ENCODE data around the gene TSPYL2.
A peak's percentile ranks its signal among the peaks of the same experiment; 100 is the strongest.

TSPYL2 gene

GRCh38 chrX:53081925-53082772 is at the start of gene TSPYL2:
Gene TSPYL2, plus strand, starts transcription at chrX:53082367. Its CDS starts 132 bp downstream, at chrX:53082499.
- peak within 1 kb of the TSS; percentile 61 for H3K4me3 ChIP-seq (ENCODE audit: low read length)
- peak; percentile 92 for DNase-seq (ENCODE audit: low read depth)

GRCh38 chrX:53036149-53036548 is 46.0 kb upstream of the TSPYL2 start:
- no peak for DNase-seq (ENCODE audit: low read depth)
- TF ChIP-seq, protein P1, sequence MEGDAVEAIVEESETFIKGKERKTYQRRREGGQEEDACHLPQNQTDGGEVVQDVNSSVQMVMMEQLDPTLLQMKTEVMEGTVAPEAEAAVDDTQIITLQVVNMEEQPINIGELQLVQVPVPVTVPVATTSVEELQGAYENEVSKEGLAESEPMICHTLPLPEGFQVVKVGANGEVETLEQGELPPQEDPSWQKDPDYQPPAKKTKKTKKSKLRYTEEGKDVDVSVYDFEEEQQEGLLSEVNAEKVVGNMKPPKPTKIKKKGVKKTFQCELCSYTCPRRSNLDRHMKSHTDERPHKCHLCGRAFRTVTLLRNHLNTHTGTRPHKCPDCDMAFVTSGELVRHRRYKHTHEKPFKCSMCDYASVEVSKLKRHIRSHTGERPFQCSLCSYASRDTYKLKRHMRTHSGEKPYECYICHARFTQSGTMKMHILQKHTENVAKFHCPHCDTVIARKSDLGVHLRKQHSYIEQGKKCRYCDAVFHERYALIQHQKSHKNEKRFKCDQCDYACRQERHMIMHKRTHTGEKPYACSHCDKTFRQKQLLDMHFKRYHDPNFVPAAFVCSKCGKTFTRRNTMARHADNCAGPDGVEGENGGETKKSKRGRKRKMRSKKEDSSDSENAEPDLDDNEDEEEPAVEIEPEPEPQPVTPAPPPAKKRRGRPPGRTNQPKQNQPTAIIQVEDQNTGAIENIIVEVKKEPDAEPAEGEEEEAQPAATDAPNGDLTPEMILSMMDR (IDR thresholded peaks at IDR 0.05; ENCODE audit: insufficient read depth, low read depth, low read length, missing control alignments): no peak
- H3K4me3 ChIP-seq (ENCODE audit: low read length): no peak overlapping the region

More at GRCh38 chrX:53081925-53082772, at the start of gene TSPYL2:
- TF ChIP-seq, protein P1 (IDR thresholded peaks at IDR 0.05; ENCODE audit: insufficient read depth, low read depth, low read length, missing control alignments): no peak

DNA sequence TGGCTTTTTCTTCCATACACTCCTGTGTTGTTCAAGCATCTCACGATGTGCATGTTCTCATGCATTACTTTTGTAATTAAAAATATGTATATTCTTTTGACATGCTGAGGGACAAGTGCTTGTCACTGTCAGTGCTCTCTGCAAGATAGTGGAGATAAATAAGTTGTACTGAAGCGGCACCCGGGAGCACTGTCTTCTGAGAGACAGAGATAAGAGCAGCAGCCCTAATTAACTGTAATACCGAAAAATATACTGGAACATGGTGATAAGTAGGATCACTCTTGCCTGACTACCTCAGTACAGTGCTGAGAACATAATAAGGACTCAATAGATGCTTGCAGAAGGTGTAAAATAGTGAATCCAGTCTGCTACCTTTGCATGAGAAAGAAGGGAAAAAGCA is 42.9 kb upstream of the TSPYL2 start:
- H3K4me3 ChIP-seq (ENCODE audit: low read length): no peak overlapping the region
- no peak for DNase-seq (ENCODE audit: low read depth)
- TF ChIP-seq, protein P1 (IDR thresholded peaks at IDR 0.05; ENCODE audit: insufficient read depth, low read depth, low read length, missing control alignments): no peak

GRCh38 chrX:53044995-53045394 is 37.2 kb upstream of the TSPYL2 start:
- TF ChIP-seq, protein P1 (IDR thresholded peaks at IDR 0.05; ENCODE audit: insufficient read depth, low read depth, low read length, missing control alignments): no peak
- DNase-seq (ENCODE audit: low read depth): no peak
- no peak overlapping the region for H3K4me3 ChIP-seq (ENCODE audit: low read length)

DNA sequence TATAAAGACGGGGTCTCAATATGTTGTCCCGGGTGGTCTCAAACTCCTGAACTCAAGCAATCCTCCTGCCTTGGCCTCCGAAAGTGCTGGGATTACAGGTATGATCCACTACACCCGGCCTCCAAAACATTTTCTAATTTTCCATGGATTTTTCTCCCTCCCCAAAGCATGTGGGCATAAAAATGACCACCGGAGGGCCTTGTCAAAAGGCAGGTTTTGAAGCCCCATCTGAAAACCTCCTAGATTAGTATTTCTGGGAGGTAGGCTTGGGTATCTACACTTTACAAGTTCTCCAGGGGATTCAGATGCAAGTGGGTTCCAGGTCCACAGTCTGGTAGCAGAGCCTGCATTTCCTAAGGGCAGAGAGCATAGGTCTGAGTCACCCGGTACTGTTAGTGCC is 34.9 kb upstream of the TSPYL2 start:
- TF ChIP-seq, protein P1 (IDR thresholded peaks at IDR 0.05; ENCODE audit: insufficient read depth, low read depth, low read length, missing control alignments): no peak
- no peak for DNase-seq (ENCODE audit: low read depth)
- no peak overlapping the region for H3K4me3 ChIP-seq (ENCODE audit: low read length)

DNA sequence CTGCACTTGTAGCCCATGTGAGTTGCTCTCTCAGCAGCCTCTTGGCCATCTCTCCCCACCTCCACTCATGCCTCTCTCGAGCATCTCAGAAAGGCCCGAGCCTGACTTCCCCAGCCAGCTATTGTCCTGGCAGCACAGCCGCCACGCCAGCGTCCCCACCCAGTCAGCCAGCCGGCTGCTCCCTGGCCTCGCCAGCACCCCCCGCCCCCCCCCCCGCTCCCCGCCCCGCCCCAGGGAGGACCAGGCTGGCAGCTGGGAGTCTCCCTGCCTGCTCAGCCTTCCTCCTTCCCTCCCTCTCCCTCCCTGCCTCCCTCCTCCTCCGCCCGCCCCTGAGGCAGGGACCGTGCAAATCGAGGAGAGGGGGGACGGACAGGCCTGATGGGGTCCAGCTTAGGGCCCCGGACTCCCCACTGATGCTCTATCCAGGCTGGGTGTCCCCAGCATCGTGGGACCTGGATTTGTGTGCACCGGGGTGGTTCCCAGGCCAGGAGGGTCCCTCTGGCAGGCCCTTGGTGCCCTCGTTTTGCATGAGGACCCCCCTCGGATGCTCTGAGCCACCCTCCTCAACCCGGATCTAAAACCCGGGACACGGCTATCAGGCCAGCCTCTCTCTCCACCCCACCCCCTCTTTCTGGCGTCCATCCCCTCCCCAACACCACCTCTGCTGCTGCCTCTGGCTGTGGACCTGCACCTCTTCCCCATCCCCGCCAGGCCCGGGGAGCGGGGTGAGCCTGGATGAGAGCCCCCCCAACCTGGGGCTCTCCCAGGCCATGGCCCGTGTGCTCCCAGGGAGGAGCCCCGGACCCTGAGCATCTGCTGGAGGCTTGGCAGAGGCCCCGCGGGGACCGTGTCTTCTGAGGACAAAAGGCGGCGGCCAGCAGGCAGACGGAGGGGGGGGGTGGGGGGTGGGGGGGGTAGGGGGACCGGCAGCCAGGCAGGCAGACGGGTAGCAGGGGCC is 33.7 kb upstream of the TSPYL2 start, which contains the start of gene GPR173:
TSS of gene GPR173 (plus strand) at position 621 of the 958 bp plus-strand sequence. CDS start 27,833 bp downstream, outside the sequence.
- TF ChIP-seq, protein P1 (IDR thresholded peaks at IDR 0.05; ENCODE audit: insufficient read depth, low read depth, low read length, missing control alignments): no peak
- peak within 1 kb of the TSS; percentile 4 for H3K4me3 ChIP-seq (ENCODE audit: low read length)
- DNase-seq (ENCODE audit: low read depth): peak; percentile 3

Measured in epithelial cell of esophagus (primary cell).